ENCODE measurements around the gene LTBP1. TPM values are rescaled to one million over a fixed set of nuclear protein-coding genes. Genes with fewer than 3 reads are reported as not detected.
"Not testable (repeated sequence)": the region's sequence is repeated elsewhere in the genome, so short reads cannot be mapped to it uniquely, and the experiment has no call there.

LTBP1 gene
- total and polyA plus RNA-seq, 2 donors (not counting 1 experiment from before 2014, with no cell fraction given) = 0.69 TPM; not detected in 1

DNA sequence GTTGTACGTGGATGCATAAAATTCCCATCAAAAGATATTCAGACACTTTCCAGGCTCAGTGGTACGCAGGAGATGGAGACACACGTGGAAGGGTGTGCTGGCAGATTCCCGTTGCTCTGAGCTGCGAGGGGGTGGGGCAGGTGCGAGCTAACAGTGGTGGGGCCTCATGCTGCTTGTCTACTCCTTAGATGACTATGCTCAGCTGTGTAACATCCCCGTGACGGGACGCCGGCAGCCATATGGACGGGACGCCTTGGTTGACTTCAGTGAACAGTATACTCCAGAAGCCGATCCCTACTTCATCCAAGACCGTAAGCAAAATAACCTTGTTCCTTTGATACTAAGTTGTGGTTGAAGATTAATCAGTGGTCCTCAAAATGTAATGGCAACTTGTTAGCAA, 442.2 kb downstream of the LTBP1 start:
- Mint-ChIP-seq H3K9me3 (ENCODE audit: insufficient read depth) (no peaks in the 10 kb centered on the region), H3K4me1 (peaks cover 2% of the 10 kb centered on the region), H3K27ac (no peak overlapping the region), H3K27me3 (peaks cover 4% of the 10 kb centered on the region), H3K4me3 (no peak overlapping the region)
- TF ChIP-seq, protein P1, sequence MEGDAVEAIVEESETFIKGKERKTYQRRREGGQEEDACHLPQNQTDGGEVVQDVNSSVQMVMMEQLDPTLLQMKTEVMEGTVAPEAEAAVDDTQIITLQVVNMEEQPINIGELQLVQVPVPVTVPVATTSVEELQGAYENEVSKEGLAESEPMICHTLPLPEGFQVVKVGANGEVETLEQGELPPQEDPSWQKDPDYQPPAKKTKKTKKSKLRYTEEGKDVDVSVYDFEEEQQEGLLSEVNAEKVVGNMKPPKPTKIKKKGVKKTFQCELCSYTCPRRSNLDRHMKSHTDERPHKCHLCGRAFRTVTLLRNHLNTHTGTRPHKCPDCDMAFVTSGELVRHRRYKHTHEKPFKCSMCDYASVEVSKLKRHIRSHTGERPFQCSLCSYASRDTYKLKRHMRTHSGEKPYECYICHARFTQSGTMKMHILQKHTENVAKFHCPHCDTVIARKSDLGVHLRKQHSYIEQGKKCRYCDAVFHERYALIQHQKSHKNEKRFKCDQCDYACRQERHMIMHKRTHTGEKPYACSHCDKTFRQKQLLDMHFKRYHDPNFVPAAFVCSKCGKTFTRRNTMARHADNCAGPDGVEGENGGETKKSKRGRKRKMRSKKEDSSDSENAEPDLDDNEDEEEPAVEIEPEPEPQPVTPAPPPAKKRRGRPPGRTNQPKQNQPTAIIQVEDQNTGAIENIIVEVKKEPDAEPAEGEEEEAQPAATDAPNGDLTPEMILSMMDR (IDR thresholded peaks at IDR 0.05) = no peak
- no peak for TF ChIP-seq EZH2 (IDR thresholded peaks at IDR 0.05; ENCODE audit: borderline replicate concordance, insufficient read depth, low read depth, low read length, poor library complexity, severe bottlenecking)
- Histone ChIP-seq H3K4me1 (ENCODE audit: control insufficient read depth in 2 of 2, insufficient read depth in 2 of 2, low read length in 2 of 2) (no peaks in the 10 kb centered on the region), H2AFZ (ENCODE audit: insufficient read depth, low read depth, low read length, poor library complexity, severe bottlenecking) (no peak overlapping the region), H3K27me3 (replicated peaks in 1 of 4; ENCODE audit: control extremely low read depth in 1 of 4, control insufficient read depth in 3 of 4, insufficient read depth in 4 of 4, low read length in 3 of 4) (no peaks in the 10 kb centered on the region), H3K79me2 (ENCODE audit: control insufficient read depth, insufficient read depth, low read length) (no peaks in the 10 kb centered on the region), H3K36me3 (replicated peaks in 1 of 2; ENCODE audit: control extremely low read depth in 1 of 2, control insufficient read depth in 1 of 2, extremely low read depth in 1 of 2, insufficient read depth in 2 of 2, low read length in 1 of 2) (no peaks in the 10 kb centered on the region), H3K27ac (ENCODE audit: low read length in 2 of 2) (no peak overlapping the region), H4K20me1 (ENCODE audit: control insufficient read depth, insufficient read depth, low read length, poor library complexity, severe bottlenecking) (no peaks in the 10 kb centered on the region), H3K9ac (ENCODE audit: low read length) (no peak overlapping the region), H3K4me3 (ENCODE audit: control extremely low read depth in 1 of 5, extremely low read depth in 1 of 5, insufficient read depth in 1 of 5, low read depth in 2 of 5, low read length in 4 of 5) (no peak overlapping the region), H3K9me3 (ENCODE audit: control extremely low read depth in 1 of 3, control insufficient read depth in 2 of 3, insufficient read depth in 1 of 3, low read length in 2 of 3) (no peaks in the 10 kb centered on the region), H3K4me2 (replicated peaks; ENCODE audit: low read depth, low read length, poor library complexity, severe bottlenecking) (no peak overlapping the region)
- no peak for DNase-seq
- CTCF ChIA-PET = no interaction called here
- POLR2A ChIA-PET = no interaction called here
- WGBS (ENCODE audit: insufficient coverage) = 81% methylated on average over 9 of the region's 14 CpGs
- intact Hi-C loops (cut with micrococcal nuclease) = no loop called here
- ATAC-seq (ENCODE audit: low read depth) = no peak

DNA sequence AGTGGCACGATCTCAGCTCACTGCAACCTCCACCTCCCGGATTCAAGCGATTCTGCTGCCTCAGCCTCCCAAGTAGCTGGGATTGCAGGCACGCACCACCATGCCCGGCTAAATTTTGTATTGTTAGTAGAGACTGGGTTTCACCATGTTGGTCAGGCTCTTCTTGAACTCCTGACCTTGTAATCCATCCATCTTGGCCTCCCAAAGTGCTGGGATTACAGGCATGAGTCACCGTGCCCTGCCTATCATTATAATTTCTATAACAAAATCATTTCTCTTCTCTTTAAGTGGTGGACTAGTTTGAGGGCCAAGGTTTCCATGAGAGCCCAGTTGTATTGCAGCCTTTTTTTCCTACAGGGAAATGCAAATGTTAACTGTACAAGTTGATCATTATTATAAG, 442.9 kb downstream of the LTBP1 start:
- H3K4me3 ChIP-seq (ENCODE audit: control extremely low read depth in 1 of 5, extremely low read depth in 1 of 5, insufficient read depth in 1 of 5, low read depth in 2 of 5, low read length in 4 of 5); H4K20me1 ChIP-seq (ENCODE audit: control insufficient read depth, insufficient read depth, low read length, poor library complexity, severe bottlenecking); DNase-seq; H3K9me3 ChIP-seq (ENCODE audit: control extremely low read depth in 1 of 3, control insufficient read depth in 2 of 3, insufficient read depth in 1 of 3, low read length in 2 of 3); H2AFZ ChIP-seq (ENCODE audit: insufficient read depth, low read depth, low read length, poor library complexity, severe bottlenecking); H3K79me2 ChIP-seq (ENCODE audit: control insufficient read depth, insufficient read depth, low read length); H3K4me1 ChIP-seq (ENCODE audit: control insufficient read depth in 2 of 2, insufficient read depth in 2 of 2, low read length in 2 of 2); H3K27me3 ChIP-seq (replicated peaks in 1 of 4; ENCODE audit: control extremely low read depth in 1 of 4, control insufficient read depth in 3 of 4, insufficient read depth in 4 of 4, low read length in 3 of 4); H3K4me1 Mint-ChIP-seq; H3K27ac ChIP-seq (ENCODE audit: low read length in 2 of 2); POLR2A ChIA-PET; H3K36me3 ChIP-seq (replicated peaks in 1 of 2; ENCODE audit: control extremely low read depth in 1 of 2, control insufficient read depth in 1 of 2, extremely low read depth in 1 of 2, insufficient read depth in 2 of 2, low read length in 1 of 2); H3K9me3 Mint-ChIP-seq (ENCODE audit: insufficient read depth); H3K4me2 ChIP-seq (replicated peaks; ENCODE audit: low read depth, low read length, poor library complexity, severe bottlenecking); ATAC-seq (ENCODE audit: low read depth); H3K9ac ChIP-seq (ENCODE audit: low read length); H3K27me3 Mint-ChIP-seq; intact Hi-C loops (cut with micrococcal nuclease); H3K27ac Mint-ChIP-seq; H3K4me3 Mint-ChIP-seq: not testable (repeated sequence)
- WGBS (ENCODE audit: insufficient coverage) = 100% methylated on average over 4 of the region's 6 CpGs
- CTCF ChIA-PET = interaction anchor here (1.1 to 1.3 kb wide), 2 partner anchors 9 to 11 kb away, joined by 4 to 7 read pairs; no protein-coding TSS in a partner anchor
